Measurements from ENCODE around the gene RPL10L.

RPL10L gene

GRCh38 chr14:46651526-46652144 lies at the start of gene RPL10L:
Gene RPL10L, minus strand, starts transcription at chr14:46651781. Its CDS starts 45 bp downstream, at chr14:46651736.
- in situ Hi-C loops (cut with HindIII; ENCODE audit: low sequenced_read_pairs), result no loop called here

GRCh38 chr14:46691819-46692218 lies 40.2 kb upstream of the RPL10L start:
- in situ Hi-C loops (cut with HindIII; ENCODE audit: low sequenced_read_pairs), result no loop called here

- in situ Hi-C loops (cut with HindIII; ENCODE audit: low sequenced_read_pairs), result no loop called here
These were observed 35.1 kb upstream of the RPL10L start for GRCh38 chr14:46686652-46687051.

- in situ Hi-C loops (cut with HindIII; ENCODE audit: low sequenced_read_pairs), result no loop called here
These were observed 20.5 kb upstream of the RPL10L start for GRCh38 chr14:46672128-46672527.

- in situ Hi-C loops (cut with HindIII; ENCODE audit: low sequenced_read_pairs), result no loop called here
These were observed 11.8 kb upstream of the RPL10L start for GRCh38 chr14:46663382-46663781.

GRCh38 chr14:46661728-46662127 lies 10.1 kb upstream of the RPL10L start:
- in situ Hi-C loops (cut with HindIII; ENCODE audit: low sequenced_read_pairs), result no loop called here

GRCh38 chr14:46653031-46653755 lies 1.6 kb upstream of the RPL10L start:
- in situ Hi-C loops (cut with HindIII; ENCODE audit: low sequenced_read_pairs), result no loop called here

- in situ Hi-C loops (cut with HindIII; ENCODE audit: low sequenced_read_pairs), result no loop called here
These were observed 4.8 kb downstream of the RPL10L start for GRCh38 chr14:46646796-46647195.

GRCh38 chr14:46626876-46627275 lies 24.7 kb downstream of the RPL10L start:
- in situ Hi-C loops (cut with HindIII; ENCODE audit: low sequenced_read_pairs), result no loop called here

All from DLD1 (cell line).